GM23248 (cell line): ENCODE data around the gene BMPR1B.

Experiments used
- EZH2 ChIP-seq: fragments of 200-600 bp; sonication (generic); IDR thresholded peaks from 2 replicates; pipeline ENCODE4 v1.6.1; 2018; ENCODE audit warnings: antibody characterized with exemption, mild to moderate bottlenecking; ENCODE audit not compliant: insufficient read depth, poor library complexity, severe bottlenecking
- EZH2phosphoT487 ChIP-seq: fragments of 200-600 bp; sonication (generic); IDR thresholded peaks from 2 replicates; pipeline ENCODE4 v1.6.1; 2018; ENCODE audit warnings: antibody characterized with exemption, moderate library complexity, mild to moderate bottlenecking, low read depth; ENCODE audit not compliant: insufficient read depth

DNA sequence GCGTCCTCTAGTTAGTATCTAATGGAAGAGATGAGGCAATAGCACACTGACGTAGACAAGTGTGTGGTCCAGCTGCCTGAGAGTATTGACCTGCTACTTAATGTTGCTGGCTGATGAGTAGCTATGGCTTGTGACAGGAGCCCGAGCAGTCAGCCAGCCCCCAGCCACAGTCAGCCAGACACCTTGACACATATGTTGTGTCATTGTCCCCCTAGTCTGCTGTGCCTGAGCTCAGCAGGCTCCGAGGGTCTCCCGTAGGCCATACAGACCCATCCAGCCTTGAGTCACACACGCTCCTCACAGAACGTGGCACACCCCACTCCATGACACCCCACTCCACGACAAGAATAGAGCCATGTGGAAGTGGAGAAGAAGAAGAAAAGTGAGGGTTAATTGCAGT, 428.9 kb downstream of the BMPR1B start:
- TF ChIP-seq EZH2 = no peak
- no peak for TF ChIP-seq EZH2phosphoT487
